HG03045 (cell line): ENCODE measurements around the gene APOL2.
A peak's percentile ranks its signal among the peaks of the same experiment; 100 is the strongest.
"Not testable (repeated sequence)": the region's sequence is repeated elsewhere in the genome, so short reads cannot be mapped to it uniquely, and the experiment has no call there.

ENCODE experiments used
- ATAC-seq: cut with Tn5 transposase; IDR thresholded peaks from one replicate; pipeline ENCODE4 v1.9.1; 2021; ENCODE audit warnings: mild to moderate bottlenecking, moderate library complexity; ENCODE audit not compliant: unreplicated experiment

APOL2 gene

GRCh38 chr22:36239401-36240171, at the start of gene APOL2:
APOL2 (minus strand) TSS chr22:36239527; CDS start chr22:36233162, 6,365 bp downstream.
- ATAC-seq = peak; percentile 79

GRCh38 chr22:36288571-36289405, 49.5 kb upstream of the APOL2 start:
- ATAC-seq = no peak

GRCh38 chr22:36287881-36288515, 48.7 kb upstream of the APOL2 start:
- no peak for ATAC-seq

GRCh38 chr22:36286096-36286957, 47.0 kb upstream of the APOL2 start:
- no peak for ATAC-seq

- ATAC-seq = no peak
Measured at GRCh38 chr22:36285545-36285944, 46.2 kb upstream of the APOL2 start.

- ATAC-seq = no peak
Measured at GRCh38 chr22:36285017-36285416, 45.7 kb upstream of the APOL2 start.

- no peak for ATAC-seq
Measured at GRCh38 chr22:36284171-36284571, 44.8 kb upstream of the APOL2 start.

GRCh38 chr22:36282328-36282831, 43.1 kb upstream of the APOL2 start:
- no peak for ATAC-seq

- ATAC-seq = no peak
Measured at GRCh38 chr22:36281781-36282327, 42.5 kb upstream of the APOL2 start.

- ATAC-seq = no peak
Measured at GRCh38 chr22:36280379-36280778, 41.1 kb upstream of the APOL2 start.

GRCh38 chr22:36279219-36279666, 39.9 kb upstream of the APOL2 start:
- ATAC-seq = no peak

- no peak for ATAC-seq
Measured at GRCh38 chr22:36277482-36278291, 38.4 kb upstream of the APOL2 start.

- ATAC-seq = no peak
Measured at GRCh38 chr22:36274531-36274930, 35.2 kb upstream of the APOL2 start.

- not testable (repeated sequence) for ATAC-seq
Measured at GRCh38 chr22:36271951-36272350, 32.6 kb upstream of the APOL2 start.

- ATAC-seq = not testable (repeated sequence)
Measured at GRCh38 chr22:36271231-36271630, 31.9 kb upstream of the APOL2 start.

GRCh38 chr22:36267896-36268485, 28.7 kb upstream of the APOL2 start:
- ATAC-seq = no peak

GRCh38 chr22:36267058-36267457, 27.7 kb upstream of the APOL2 start:
- ATAC-seq = no peak

- not testable (repeated sequence) for ATAC-seq
Measured at GRCh38 chr22:36263886-36264664, 24.7 kb upstream of the APOL2 start.
